HuH-7.5 (cell line): ENCODE results near the gene AAMP.
"Not testable (repeated sequence)": the region's sequence is repeated elsewhere in the genome, so short reads cannot be mapped to it uniquely, and the experiment has no call there.

Experiments used
- DNase-seq: peaks from one replicate; pipeline ENCODE4 v3.0.0; 2011; ENCODE audit warnings: low spot score

Gene AAMP, protein sequence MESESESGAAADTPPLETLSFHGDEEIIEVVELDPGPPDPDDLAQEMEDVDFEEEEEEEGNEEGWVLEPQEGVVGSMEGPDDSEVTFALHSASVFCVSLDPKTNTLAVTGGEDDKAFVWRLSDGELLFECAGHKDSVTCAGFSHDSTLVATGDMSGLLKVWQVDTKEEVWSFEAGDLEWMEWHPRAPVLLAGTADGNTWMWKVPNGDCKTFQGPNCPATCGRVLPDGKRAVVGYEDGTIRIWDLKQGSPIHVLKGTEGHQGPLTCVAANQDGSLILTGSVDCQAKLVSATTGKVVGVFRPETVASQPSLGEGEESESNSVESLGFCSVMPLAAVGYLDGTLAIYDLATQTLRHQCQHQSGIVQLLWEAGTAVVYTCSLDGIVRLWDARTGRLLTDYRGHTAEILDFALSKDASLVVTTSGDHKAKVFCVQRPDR

DNA sequence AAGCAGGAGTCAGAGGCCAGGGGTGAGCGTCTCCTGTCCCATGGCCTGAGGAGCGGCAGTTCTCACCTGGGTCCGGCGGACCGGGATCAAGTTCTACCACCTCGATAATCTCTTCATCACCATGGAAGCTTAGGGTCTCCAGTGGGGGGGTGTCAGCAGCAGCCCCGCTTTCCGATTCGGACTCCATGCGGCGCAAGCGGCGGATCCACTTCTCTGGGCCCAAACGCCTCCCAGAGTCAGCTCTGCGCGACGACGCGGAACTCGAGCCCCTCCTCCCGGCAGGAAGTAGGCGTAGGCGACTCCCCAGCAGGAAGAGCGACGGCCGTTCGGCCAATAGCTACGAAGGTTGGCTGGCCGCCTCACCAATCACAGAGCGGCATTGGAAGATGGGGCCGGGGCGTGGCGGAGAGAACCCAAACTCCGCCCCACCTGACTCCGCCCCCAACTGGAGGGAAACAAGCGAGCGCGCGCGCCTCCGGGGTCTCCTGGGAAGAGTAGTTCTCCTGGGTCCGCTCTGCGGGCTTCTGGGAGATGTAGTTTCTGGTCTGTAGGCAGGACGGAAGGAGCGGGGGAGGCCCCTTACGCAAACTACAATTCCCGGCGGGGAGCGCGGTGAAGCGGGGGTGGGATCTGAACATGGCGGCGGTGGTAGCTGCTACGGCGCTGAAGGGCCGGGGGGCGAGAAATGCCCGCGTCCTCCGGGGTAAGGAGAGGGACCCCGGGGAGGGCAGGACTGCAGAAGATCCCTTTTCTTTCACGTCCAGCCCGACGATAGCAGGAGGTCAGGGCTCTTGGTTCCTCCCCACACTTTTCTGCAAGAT is at the start of gene AAMP, which contains the start of gene PNKD:
AAMP (minus strand) TSS at position 238 of the 821 bp plus-strand sequence; CDS start at position 187, 51 bp downstream.
PNKD (plus strand) TSS at position 620 of the 821 bp plus-strand sequence; CDS start at position 637, 17 bp downstream.
- peak; percentile 97 for DNase-seq

DNA sequence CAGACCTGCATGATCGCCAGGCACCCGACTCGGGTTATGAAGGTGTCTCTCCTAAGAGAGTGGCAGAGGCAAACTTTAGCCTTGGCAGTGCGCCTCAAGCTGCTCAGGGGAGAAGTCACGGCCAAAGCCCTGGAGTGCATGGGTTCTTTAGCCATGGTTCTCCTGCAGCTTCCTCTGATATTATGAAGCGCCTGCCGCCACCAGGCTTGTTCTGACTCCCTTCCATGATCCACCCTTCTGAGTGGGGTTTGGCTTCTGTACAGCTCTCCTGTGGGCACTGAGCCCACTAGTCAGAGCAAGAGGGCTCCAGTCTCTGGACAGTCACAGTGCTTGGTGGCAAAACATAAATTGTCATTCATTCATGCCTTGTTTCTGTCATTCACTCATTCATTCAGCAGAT is 48.3 kb upstream of the AAMP start:
- DNase-seq = no peak

DNA sequence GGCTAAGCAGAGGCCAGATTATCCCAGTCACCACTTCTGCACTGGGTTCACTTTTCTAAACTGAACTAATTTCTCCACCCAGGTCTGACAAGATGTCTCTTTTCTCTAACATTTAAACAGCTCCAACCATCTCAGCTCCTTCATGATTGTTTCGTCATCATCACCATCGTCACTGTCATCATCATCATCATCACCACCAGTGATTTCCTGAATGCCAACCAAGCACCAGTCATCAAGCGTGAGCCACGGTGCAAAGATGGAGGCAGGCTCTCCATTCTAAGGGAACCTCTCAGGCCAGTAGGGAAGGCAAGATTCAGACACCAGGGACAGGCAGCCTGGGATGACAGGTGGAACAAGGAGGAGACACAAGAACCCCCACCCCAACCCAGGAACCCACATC is 47.9 kb upstream of the AAMP start:
- no peak for DNase-seq

DNA sequence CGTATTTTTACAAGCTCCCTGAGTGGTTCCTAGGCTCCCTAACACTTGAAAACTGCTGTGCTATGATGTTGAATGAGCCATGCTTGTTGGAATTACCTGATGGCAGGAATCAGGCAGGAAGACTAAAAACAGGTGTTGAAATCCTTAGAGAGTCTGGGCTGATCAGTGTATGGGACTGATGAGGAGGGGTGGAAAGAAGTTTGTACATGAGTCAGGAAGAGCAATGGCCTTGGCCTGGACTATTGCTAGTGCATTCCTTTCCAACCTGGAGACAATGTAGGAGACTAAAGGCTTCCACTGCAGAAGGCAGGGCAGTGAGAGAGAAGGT is 47.3 kb upstream of the AAMP start:
- no peak for DNase-seq

DNA sequence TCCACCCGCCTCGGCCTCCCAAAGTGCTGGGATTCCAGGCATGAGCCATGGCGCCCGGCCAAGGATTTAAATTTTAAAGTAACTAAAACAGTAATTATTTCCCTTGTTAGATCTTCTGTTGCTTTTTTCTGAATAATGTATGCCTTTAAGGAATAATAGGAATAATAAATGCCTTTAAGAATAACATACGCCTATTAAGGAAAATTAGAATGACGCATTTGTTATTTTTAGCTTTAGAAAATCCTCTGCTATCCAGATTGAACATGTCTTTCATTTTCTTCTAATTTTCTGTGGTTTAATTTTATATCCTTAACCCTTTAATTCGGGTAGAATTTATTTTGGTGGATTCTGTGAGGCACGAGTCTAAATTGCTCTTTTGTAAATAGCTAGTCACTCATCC is 45.5 kb upstream of the AAMP start:
- DNase-seq = no peak

DNA sequence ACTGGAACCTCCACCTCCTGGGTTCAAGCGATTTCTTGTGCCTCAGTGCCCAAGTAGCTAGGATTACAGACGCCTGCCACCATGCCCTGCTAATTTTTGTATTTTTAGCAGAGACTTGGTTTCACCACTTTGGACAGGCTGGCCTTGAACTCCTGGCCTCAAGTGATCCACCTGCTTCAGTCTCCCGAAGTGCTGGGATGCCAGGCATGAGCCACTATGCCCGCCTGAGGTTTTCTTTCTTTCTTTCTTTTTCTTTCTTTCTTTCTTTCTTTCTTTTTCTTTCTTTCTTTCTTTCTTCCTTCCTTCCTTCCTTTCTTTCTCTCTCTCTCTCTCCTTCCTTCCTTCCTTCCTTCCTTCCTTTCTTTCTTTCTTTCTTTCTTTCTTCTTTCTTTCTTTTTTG is 44.8 kb upstream of the AAMP start:
- not testable (repeated sequence) for DNase-seq

DNA sequence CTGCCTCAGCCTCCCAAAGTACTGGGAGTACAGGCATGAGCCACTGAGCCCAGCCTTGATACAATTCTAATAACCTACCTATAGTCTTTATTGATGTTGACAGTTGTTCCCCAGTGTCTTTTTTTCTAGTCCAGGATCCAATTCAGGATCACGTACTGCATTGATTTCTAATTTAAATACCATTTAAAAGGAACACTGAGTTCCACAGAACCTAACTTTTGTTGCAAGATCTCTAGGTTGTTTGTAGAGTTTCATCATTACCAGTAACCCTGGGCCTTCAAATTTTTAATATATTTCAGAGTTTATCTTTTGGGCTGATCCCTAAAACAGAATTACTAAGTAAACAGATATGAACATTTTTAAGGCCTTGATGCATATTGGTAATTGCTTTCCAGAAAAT is 43.4 kb upstream of the AAMP start:
- DNase-seq = no peak

DNA sequence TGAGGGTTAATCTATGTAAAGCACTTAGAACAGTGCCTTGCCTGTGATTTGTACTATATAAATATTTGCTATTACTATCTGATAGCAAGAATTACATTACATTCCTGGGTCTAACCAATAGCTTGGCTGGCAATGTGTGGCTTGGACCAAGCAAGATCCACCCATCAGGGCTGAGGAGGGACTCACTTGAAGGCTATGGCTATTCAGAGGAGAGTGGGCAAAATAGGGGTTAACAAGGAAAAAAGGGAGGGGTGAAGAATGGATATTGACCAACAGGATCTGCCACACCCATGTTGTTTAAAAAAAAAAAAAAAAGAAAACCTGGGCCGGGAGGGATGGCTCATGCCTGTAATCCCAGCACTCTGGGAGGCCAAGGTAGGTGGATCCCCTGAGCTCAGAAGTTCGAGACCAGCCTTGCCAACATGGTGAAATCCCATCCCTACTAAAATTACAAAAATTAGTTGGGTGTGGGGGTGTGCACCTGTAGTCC is 42.4 kb upstream of the AAMP start:
- no peak for DNase-seq

DNA sequence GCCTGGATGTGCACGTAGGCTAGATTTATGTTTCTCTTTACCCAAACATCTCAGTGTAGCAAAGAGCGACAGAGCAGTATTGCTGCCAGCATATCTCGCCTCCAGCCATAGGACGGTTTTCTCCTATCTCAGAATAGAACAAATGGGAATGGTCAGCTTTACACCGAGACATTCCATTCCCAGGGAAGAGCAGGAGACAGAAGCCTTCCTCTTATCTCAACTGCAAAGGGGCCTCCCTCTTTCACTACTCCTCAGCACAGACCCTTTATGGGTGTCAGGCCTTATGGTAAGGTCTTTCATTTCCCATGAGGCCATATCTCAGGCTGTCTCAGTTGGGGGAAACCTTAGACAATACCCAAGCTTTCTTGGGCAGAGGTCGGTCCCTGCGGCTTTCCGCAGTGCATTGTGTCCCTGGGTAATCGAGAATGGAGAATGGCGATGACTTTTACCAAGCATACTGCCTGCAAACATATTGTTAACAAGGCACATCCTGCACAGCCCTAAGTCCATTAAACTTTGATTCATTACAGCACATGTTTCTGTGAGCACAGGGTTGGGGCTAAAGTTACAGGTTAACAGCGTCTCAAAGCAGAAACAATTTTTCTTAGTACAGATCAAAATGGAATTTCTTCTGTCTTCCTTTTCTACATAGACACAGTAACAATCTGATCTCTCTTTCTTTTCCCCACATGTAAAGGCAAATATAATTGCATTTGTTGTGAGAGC is 41.8 kb upstream of the AAMP start:
- DNase-seq = not testable (repeated sequence)

DNA sequence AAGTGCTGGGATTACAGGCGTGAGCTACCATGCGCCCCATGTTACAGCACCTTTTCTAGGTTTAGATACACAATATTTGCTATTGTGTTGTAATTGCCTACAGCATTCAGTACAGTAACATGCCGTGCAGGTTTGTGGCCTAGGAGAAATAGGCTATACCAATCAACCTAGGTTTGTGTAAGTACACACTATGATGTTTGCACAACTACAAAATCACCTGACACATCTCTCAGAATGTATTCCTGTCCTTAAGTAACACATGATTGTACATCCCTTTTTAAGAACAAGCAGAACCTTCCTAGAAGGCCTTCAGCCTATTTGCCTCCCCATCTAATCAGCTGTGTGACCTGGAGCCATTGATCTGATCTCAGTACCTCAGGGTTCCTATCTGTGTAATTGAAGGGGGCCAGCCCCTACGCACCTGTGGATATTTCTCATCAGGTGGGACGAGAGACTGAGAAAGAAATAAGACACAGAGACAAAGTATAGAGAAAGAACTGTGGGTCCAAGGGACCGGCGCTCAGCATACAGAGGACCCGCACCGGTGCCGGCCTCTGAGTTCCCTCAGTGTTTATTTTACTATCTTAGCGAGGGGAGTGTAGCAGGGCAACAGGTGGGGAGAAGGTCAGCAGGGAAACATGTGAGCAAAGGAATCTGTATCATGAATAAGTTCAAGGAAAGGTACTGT is 41.1 kb upstream of the AAMP start:
- no peak for DNase-seq

DNA sequence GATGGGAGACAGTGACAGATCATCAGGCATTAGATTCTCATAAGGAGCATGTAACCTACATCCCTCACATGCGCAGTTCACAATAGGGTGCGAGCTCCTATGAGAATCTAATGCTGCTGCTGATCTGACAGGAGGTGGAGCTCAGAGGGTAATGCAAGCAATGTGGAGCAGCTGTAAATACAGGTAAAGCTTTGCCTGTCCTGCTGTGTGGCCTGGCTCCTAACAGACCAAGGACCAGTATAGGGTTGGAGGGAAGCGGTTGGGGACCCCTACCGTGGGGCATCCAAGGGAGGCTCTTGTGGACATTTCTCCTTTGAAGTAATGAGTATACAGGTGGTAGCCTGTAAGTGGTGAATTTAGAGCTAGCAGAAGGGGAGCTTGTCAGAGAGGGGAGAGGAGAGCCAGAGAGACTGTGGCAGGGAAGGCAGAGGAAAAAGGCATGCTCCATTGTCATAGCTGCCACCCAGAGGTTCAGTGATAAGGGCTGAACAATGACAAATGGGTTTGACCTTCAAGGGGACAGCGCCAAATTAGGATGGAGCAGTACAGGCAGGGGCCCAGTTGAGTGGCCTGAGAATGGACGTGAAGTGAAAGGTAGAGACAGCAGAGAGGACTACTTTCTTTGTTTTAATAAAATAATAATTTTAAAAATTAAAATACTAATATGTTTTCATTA is 37.6 kb upstream of the AAMP start:
- DNase-seq = no peak

DNA sequence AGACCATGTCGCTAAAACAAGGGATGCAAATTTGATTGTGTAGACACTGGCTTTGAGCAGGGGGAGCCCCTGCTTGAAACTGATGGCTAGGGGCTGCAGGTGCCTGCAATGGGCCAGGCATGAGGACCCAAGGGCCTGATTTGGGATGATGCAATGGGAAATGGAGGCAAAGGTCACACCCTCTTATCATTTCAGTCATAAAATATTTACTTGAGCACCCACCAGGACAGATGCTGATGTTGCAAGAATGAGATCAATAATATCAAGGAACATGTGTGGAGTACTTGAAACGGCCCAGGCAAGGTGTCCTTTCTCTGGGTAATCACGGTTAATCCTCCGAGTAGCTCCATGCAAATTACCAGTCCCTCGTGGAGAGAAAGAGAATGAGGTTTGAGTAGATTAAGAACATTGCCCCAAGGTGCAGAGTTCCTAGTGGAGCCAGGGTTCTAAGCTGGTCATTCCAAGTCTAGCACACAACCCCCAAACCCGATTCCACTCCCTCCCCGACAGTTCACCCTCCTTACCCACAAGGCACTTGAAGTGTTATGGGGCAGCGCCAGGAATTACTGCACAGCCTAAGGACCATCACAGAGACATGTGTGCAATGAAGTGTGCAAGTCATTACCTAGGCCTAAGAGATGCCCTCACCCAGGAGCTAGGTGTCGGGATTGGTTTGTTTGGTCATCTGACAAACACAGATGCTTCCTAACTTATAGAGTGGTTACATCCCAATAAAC is 36.4 kb upstream of the AAMP start:
- DNase-seq = no peak

DNA sequence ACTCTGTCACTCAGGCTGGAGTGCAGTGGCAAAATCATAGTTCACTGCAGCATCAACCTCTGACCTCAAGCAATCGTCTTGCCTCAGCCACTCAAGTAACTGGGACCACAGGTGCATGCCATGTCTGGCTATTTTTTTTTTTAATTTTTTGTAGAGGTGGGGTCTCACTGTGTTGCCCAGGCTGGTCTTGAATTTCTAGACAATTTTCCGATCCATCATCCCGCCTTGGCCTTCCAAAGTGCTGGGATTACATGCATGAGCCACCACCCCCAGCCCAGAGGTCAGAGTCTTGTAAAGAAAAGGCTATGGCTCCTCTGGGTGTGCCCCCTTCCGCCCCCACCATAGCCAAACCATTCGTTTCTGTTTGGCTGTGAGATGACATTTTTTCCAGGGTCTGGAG is 35.4 kb upstream of the AAMP start:
- no peak for DNase-seq

DNA sequence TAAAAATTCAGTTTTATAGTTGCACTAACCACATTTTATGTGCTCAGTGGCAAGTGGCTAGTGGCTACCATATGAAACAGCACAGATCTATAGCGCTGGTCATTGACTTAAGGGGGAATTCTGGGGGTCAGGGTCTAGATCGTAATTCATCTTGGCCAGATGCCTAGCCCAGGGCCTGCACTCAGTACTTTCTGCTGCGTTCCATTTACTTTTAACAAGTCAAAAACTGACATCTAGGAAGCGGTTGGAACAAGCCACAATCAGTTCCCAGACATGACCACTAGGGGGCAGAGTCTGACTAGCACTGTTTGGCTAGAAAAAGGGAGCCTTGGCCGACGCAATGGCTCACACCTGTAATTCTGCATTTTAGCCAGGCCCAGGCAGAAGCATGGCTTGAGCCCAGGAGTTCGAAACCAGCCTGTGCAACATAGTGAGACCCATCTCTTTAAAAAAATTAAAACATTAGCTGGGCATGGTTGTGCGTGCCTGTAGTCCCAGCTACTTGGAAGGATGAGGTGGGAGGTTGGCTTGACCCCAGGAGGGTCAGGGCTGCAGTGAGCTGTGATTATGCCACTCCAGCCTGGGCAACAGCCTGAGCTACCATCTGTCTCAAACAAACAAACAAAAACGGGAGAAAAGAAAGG is 31.4 kb upstream of the AAMP start:
- DNase-seq = no peak

DNA sequence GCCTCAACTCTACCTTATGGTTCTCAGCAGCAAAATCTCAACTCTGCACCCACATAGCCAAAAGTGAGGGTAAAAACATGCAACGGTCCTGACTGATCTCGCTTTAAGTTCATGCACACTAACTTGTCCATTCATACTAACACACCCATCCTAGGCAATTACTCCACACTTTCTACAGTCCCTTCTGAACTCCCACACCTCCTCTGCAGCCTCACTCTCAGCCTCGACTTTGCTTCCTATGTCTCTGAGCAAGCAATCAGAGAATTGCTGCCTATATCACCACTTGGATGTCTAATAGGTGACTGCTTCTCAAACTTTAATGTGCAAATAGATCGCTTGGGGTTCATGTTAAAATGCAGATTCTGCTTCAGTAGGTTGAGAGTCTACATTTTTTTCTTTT is 30.2 kb upstream of the AAMP start:
- DNase-seq = no peak

DNA sequence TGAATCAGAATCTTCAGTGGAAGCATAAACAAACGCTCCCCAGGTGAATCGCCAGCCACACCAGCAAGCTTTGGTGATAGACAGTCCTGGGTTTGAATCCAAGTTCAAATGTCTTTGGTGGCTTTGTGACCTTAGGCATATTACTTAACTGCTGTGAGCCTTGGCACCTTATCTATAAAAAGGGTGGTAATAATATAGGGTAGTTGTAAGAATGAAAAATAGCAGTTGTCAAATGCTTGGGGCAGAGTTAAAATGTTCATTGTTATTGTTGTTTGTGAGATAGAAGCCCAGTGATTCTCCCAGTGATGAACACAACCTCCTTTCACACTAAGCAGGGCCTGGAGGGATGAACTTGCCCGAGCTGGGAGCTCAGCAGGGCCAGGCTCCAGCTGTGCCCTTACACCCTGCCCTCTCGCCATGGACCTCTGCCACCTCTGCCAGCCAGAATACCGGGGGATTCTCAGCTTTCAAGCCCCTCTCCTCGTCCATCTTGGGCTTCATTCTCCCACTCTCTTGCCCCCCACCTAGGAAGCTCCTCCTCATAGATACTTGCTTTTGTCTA is 28.5 kb upstream of the AAMP start:
- no peak for DNase-seq

DNA sequence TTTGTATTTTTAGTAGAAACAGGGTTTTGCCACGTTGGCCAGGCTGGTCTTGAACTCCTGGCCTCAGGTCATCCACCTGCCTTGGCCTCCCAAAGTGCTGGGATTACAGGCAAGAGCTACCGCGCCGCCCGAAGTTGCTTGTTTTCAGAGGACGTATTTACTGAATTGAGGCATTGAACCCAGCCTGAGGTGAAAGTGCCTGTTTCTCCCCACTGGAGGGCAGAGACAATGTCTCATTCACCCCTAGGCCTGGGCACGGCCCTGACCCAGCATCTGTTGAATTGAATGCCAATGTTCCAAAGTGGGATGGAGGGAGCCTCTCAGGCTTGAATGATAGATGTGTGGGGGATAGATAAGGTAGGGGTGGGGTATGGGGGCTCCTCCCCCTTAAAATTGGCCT is 26.9 kb upstream of the AAMP start:
- no peak for DNase-seq

DNA sequence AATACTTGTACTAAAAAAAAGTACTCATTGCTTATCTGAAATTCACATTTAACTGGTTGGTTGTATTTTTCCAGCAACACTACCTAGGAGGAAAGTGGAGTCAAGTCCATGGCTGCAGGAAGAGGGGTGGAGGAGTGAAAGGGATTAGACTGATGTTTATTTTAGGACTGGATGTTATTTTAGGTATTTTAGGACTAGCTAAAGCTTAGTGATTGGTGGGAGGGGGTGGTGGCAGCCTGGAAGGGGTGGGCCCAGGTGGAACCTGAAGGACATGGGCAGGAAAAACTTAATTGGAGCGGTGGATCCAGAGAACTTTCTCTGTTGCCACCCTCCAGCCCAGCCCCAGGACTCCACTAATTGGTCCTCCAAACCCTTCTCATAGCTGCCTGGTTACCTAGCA is 26.3 kb upstream of the AAMP start:
- DNase-seq = no peak

DNA sequence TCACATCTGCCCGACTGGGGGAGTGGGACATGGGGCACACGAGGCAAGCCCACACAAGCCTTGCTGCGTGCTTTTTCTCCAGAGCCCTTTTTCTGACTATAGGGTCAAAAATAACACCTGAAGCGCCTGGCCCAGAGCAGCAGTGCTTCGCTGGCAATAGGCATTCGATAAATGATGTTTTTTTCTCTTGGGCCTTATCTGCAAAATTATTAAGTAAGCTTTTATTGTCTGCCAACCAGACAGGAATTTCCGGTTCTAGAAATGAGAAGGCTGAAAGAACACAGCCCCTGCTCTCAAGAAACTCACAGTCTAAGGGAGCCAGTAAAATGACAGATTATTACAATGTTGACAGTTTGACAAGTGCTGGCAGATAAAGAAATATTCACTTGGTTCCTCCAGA is 25.1 kb upstream of the AAMP start:
- no peak for DNase-seq
